Measurements from ENCODE around the gene GRID1.

- no peak for TF ChIP-seq POLR2A (IDR thresholded peaks at IDR 0.05)
- no peak for TF ChIP-seq CTCF (IDR thresholded peaks at IDR 0.05)
These were observed 687.5 kb downstream of the GRID1 start for GRCh38 chr10:85679061-85679460.

Measured in Peyer's patch (tissue), 4 donors.